HepG2 (cell line): ENCODE measurements around the gene DRG1. TPM values are rescaled to one million over a fixed set of nuclear protein-coding genes. Genes with fewer than 3 reads are reported as not detected.

Experiments used
- ATAC-seq: fragments of 200-7000 bp; cut with Tn5 transposase; 3 replicates; pipeline ENCODE4 v1.9.1; 2020; ENCODE audit warnings: mild to moderate bottlenecking, moderate library complexity
- BruUV-seq: library from RNA; stranded (reverse); fragments of 400-500 nt; replicated peaks from 2 replicates; lab custom pipeline; 2021; lab: Mats Ljungman, UMichigan
- CTCF ChIA-PET: fragments of 300-600 bp; formaldehyde crosslinking; extraction: SDS; loops from one replicate; lab custom pipeline; 2021; ENCODE audit warnings: low total read pairs, inconsistent platforms, low intra/inter-chr PET ratio; lab: Yijun Ruan, JAX
- POLR2A ChIA-PET: fragments of 350-600 bp; sonication (Branson Sonifier 250); formaldehyde crosslinking; loops from one replicate; lab custom pipeline; 2020; ENCODE audit warnings: antibody characterized with exemption, inconsistent platforms; lab: Yijun Ruan, JAX
- DNase-seq: peaks from one replicate; pipeline ENCODE4 v3.0.0-alpha.2; 2015; ENCODE audit warnings: low spot score
- FAIRE-seq: peaks from 3 replicates; lab custom pipeline; 2011; peaks lifted over from hg19 to GRCh38; lab: Jason Lieb, UNC
- H2AFZ ChIP-seq: one replicate; pipeline ENCODE4 v1.6.1; 2011; ENCODE audit warnings: low read length, inconsistent platforms
- H3K27ac ChIP-seq: fragments of 300-600 bp; 3 replicates; pipeline ENCODE4 v1.8.0; 2011; ENCODE audit warnings: mixed run types, mild to moderate bottlenecking, mixed read lengths, low read length, inconsistent platforms; ENCODE audit not compliant: insufficient read depth; ENCODE audit errors: extremely low read length
- H3K27me3 ChIP-seq, 2 experiments: fragments of 200-600 bp in 1 of 2; 2 replicates in 1 of 2; 3 replicates in 1 of 2; pipeline versions ENCODE4 v1.6.0 to v1.8.0; 2011; ENCODE audit warnings: low read length in 2 of 2, mild to moderate bottlenecking in 2 of 2, moderate library complexity in 2 of 2, inconsistent platforms in 1 of 2; ENCODE audit not compliant: insufficient read depth in 2 of 2, control insufficient read depth in 1 of 2
- H3K36me3 ChIP-seq, 2 experiments: fragments of 200-600 bp in 1 of 2; replicated peaks in 1 of 2; 2 replicates in 1 of 2; 3 replicates in 1 of 2; pipeline versions ENCODE4 v1.5.1 to v1.8.0; 2011; ENCODE audit warnings: low read length in 2 of 2, inconsistent platforms in 1 of 2; ENCODE audit not compliant: insufficient read depth in 2 of 2, control insufficient read depth in 1 of 2
- H3K4me1 ChIP-seq: 2 replicates; pipeline ENCODE4 v1.5.1; 2012; ENCODE audit warnings: low read length, inconsistent platforms; ENCODE audit not compliant: insufficient read depth
- H3K4me2 ChIP-seq: 2 replicates; pipeline ENCODE4 v1.6.0; 2011; ENCODE audit warnings: low read depth, low read length, inconsistent platforms
- H3K4me3 ChIP-seq, 3 experiments: fragments of 200-600 bp in 1 of 3; sonication (generic), shearing (Covaris generic) in 1 of 3; replicated peaks in 1 of 3; 2 replicates each; pipeline ENCODE4 v1.5.1; 2011 to 2016; ENCODE audit warnings: low read length in 3 of 3, inconsistent platforms in 2 of 3, low read depth in 2 of 3, mild to moderate bottlenecking in 2 of 3, control low read depth in 1 of 3, mixed read lengths in 1 of 3; ENCODE audit not compliant: insufficient read depth in 1 of 3
- H3K79me2 ChIP-seq: one replicate; pipeline ENCODE4 v1.6.1; 2011; ENCODE audit warnings: low read length, inconsistent platforms; ENCODE audit not compliant: insufficient read depth
- H3K9ac ChIP-seq: 2 replicates; pipeline ENCODE4 v1.6.0; 2011; ENCODE audit warnings: mild to moderate bottlenecking, low read depth, low read length, inconsistent platforms; ENCODE audit not compliant: insufficient read depth
- H3K9me3 ChIP-seq: 2 replicates; pipeline ENCODE4 v1.5.1; 2012; ENCODE audit warnings: mild to moderate bottlenecking, low read length
- H4K20me1 ChIP-seq: 2 replicates; pipeline ENCODE4 v1.6.0; 2011; ENCODE audit warnings: inconsistent platforms, mild to moderate bottlenecking, low read length, moderate library complexity; ENCODE audit not compliant: insufficient read depth
- ARNT ChIP-seq: fragments of 450-650 bp; IDR thresholded peaks from 2 replicates; pipeline ENCODE4 v1.6.1; 2017
- CBX5 ChIP-seq: sonication (generic); formaldehyde crosslinking; IDR thresholded peaks from 2 replicates; pipeline ENCODE4 v1.4.0; 2020; ENCODE audit warnings: missing genetic modification reagents, borderline replicate concordance
- HDAC6 ChIP-seq: fragments of 200-600 bp; sonication (generic); IDR thresholded peaks from 2 replicates; pipeline ENCODE4 v1.7.0; 2017; ENCODE audit warnings: mild to moderate bottlenecking, antibody characterized with exemption, low read length, low read depth
- HNRNPUL1 ChIP-seq: fragments of 200-400 bp; formaldehyde crosslinking; IDR thresholded peaks from 2 replicates; pipeline ENCODE4 v1.6.1; 2017; ENCODE audit warnings: low read depth, mild to moderate bottlenecking, low read length, moderate library complexity
- HOXA3 ChIP-seq: sonication (generic); formaldehyde crosslinking; IDR thresholded peaks from 2 replicates; pipeline ENCODE4 v1.5.0; 2020; ENCODE audit warnings: missing genetic modification reagents
- MAFF ChIP-seq: IDR thresholded peaks from 2 replicates; pipeline ENCODE4 v1.6.1; 2011; ENCODE audit warnings: low read depth, low read length, improper control_type of control experiment
- MAFK ChIP-seq, 2 experiments: IDR thresholded peaks in 1 of 2; conservative IDR thresholded peaks in 1 of 2; 2 replicates each; pipeline ENCODE4 v1.6.1; 2011; ENCODE audit warnings: improper control_type of control experiment in 2 of 2, low read length in 2 of 2
- MXI1 ChIP-seq: IDR thresholded peaks from 3 replicates; pipeline ENCODE4 v1.6.1; 2012; ENCODE audit warnings: low read depth, low read length, inconsistent platforms, borderline replicate concordance
- NFIB ChIP-seq: sonication (generic); formaldehyde crosslinking; IDR thresholded peaks from 2 replicates; pipeline ENCODE4 v1.9.0; 2021; ENCODE audit warnings: missing genetic modification reagents, mild to moderate bottlenecking, borderline replicate concordance
- NFYB ChIP-seq: sonication (generic); formaldehyde crosslinking; IDR thresholded peaks from 2 replicates; pipeline ENCODE4 v1.4.0; 2020; ENCODE audit warnings: missing genetic modification reagents
- NONO ChIP-seq, 2 experiments: fragments of 450-650 bp in 1 of 2; sonication (generic) in 1 of 2; formaldehyde crosslinking in 1 of 2; IDR thresholded peaks in 1 of 2; conservative IDR thresholded peaks in 1 of 2; 2 replicates each; pipeline versions ENCODE4 v1.6.1 to v1.8.0; 2017 to 2022; ENCODE audit warnings: mild to moderate bottlenecking in 1 of 2, missing genetic modification reagents in 1 of 2, moderate library complexity in 1 of 2
- NPAS2 ChIP-seq: sonication (generic); formaldehyde crosslinking; IDR thresholded peaks from 2 replicates; pipeline ENCODE4 v1.8.0; 2022; ENCODE audit warnings: mild to moderate bottlenecking, missing genetic modification reagents, borderline replicate concordance
- NR1H2 ChIP-seq: sonication (generic); formaldehyde crosslinking; IDR thresholded peaks from 2 replicates; pipeline ENCODE4 v1.8.1; 2022; ENCODE audit warnings: low read depth, missing genetic modification reagents, borderline replicate concordance
- SKIL ChIP-seq: sonication (generic); formaldehyde crosslinking; IDR thresholded peaks from 2 replicates; pipeline ENCODE4 v1.8.0; 2022; ENCODE audit warnings: missing genetic modification reagents, mild to moderate bottlenecking, moderate library complexity, borderline replicate concordance
- SMAD3 ChIP-seq: sonication (generic); formaldehyde crosslinking; IDR thresholded peaks from 2 replicates; pipeline ENCODE4 v1.4.0; 2020; ENCODE audit warnings: missing genetic modification reagents
- ZMYM2 ChIP-seq: sonication (generic); formaldehyde crosslinking; IDR thresholded peaks from 2 replicates; pipeline ENCODE4 v1.8.0; 2022; ENCODE audit warnings: mild to moderate bottlenecking, missing genetic modification reagents
- ZNF20 ChIP-seq: sonication (generic); formaldehyde crosslinking; IDR thresholded peaks from 2 replicates; pipeline ENCODE4 v1.4.0; 2020; ENCODE audit warnings: mild to moderate bottlenecking, moderate library complexity, missing genetic modification reagents
- ZNF331 ChIP-seq: sonication (generic); formaldehyde crosslinking; IDR thresholded peaks from 2 replicates; pipeline ENCODE4 v1.4.0; 2020; ENCODE audit warnings: missing genetic modification reagents
- ZSCAN21 ChIP-seq: sonication (generic); formaldehyde crosslinking; IDR thresholded peaks from 2 replicates; pipeline ENCODE4 v1.8.0; 2022; ENCODE audit warnings: mild to moderate bottlenecking, missing genetic modification reagents, moderate library complexity, borderline replicate concordance
- WGBS: methylation state at CpG from one replicate; pipeline ENCODE4 v1.1.6; 2017; ENCODE audit warnings: low lambda C conversion rate; 5-methylcytosine and 5-hydroxymethylcytosine counted together
- in situ Hi-C: cut with HindIII; loops from 2 replicates; pipeline ENCODE4 v1.10.0; 2017; ENCODE audit warnings: low pct_unique_long_range_greater_than_20kb; ENCODE audit not compliant: extremely low pct_ligation_motif_present
- intact Hi-C: fragments of 100-400 bp; cut with micrococcal nuclease; formaldehyde crosslinking; loops from one replicate; pipeline ENCODE4 v1.10.0; 2022; ENCODE audit not compliant: unreplicated experiment
- polyA plus RNA-seq, 8 experiments: library from polyadenylated mRNA; depleted of rRNA in 3 of 8; stranded (reverse) in 7 of 8; unstranded in 1 of 8; fragments of >200 nt; fragmentation: Illumina TruSeq in 4 of 8; extraction: Trizol in 4 of 8; gene quantifications; 2 replicates each; pipeline versions ENCODE4 v1.2.1 to v1.2.3, GENCODE V29; 2011 to 2016; ENCODE audit warnings: low read depth in 4 of 8, missing spikeins in 1 of 8, mixed read lengths in 1 of 8; ENCODE audit not compliant: insufficient read depth in 1 of 8
- total RNA-seq, 5 experiments: library from RNA; depleted of rRNA; stranded (reverse); fragments of >200 nt; fragmentation: Illumina TruSeq; extraction: Trizol; gene quantifications; 2 replicates each; pipeline ENCODE4 v1.2.3, GENCODE V29; 2016; ENCODE audit warnings: low read depth in 1 of 5

DRG1 gene
- total and polyA plus RNA-seq, 2 of the 13 experiments (the other 11 are each of a cell fraction or from before 2014, with no cell fraction given) = 59.0 to 94.8 TPM

DNA sequence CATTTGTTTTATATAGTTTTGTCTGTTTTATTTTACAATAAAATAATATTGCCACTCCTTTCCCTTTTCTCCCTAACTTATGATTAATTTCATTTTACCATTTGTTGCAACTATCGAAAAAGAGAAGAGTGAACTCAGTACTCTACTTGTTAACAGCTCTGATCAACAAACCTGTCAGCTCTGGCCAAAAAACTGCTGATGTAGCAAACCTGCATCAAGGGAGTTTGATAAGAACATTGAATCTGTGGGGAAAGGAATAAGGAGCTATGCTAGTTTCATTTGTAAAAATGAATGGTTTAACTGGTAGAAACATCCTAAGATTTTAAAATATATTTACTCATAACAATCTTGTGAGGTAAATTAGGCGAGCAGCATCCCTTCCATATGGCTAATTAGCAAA is 47.4 kb downstream of the DRG1 start:
- Histone ChIP-seq H3K27ac (no peak overlapping the region), H3K79me2 (no peaks in the 10 kb centered on the region), H3K36me3 (peaks cover 17 to 57% of the 10 kb centered on the region in 2 experiments), H4K20me1 (no peaks in the 10 kb centered on the region), H3K27me3 (no peaks in the 10 kb centered on the region), H3K4me1 (no peaks in the 10 kb centered on the region), H3K4me3 (no peak overlapping the region), H3K9me3 (no peaks in the 10 kb centered on the region), H3K4me2 (no peak overlapping the region), H2AFZ (no peak overlapping the region), H3K9ac (no peak overlapping the region)
- DNase-seq = no peak
- intact Hi-C loops = no loop called here
- ChIA-PET POLR2A (no interaction called here), CTCF (no interaction called here)
- TF ChIP-seq HDAC6 (no peak), MAFK (conservative IDR thresholded peaks at IDR 0.05 in 1 of 2, IDR thresholded peaks at IDR 0.05 in 1 of 2; ENCODE audit: low read length in 2 of 2) (peak; percentile 96 to 97), MAFF (peak; percentile 94)
- no peak for ATAC-seq
- no peak for FAIRE-seq
- in situ Hi-C loops = no loop called here
- WGBS = 94% methylated on average over 2 of the region's 2 CpGs
- no TSS peak for BruUV-seq

GRCh38 chr22:31447337-31447736 is 47.9 kb downstream of the DRG1 start:
- Histone ChIP-seq H3K36me3 (peaks cover 14 to 51% of the 10 kb centered on the region in 2 experiments), H3K79me2 (no peaks in the 10 kb centered on the region), H4K20me1 (no peaks in the 10 kb centered on the region), H3K4me1 (no peaks in the 10 kb centered on the region), H3K9ac (no peak overlapping the region), H2AFZ (no peak overlapping the region), H3K4me2 (no peak overlapping the region), H3K27ac (no peak overlapping the region), H3K9me3 (no peaks in the 10 kb centered on the region), H3K27me3 (no peaks in the 10 kb centered on the region), H3K4me3 (no peak overlapping the region)
- ATAC-seq = no peak
- no TSS peak for BruUV-seq
- intact Hi-C loops (no loop called here), in situ Hi-C loops (no loop called here)
- 96% methylated on average over 3 of the region's 3 CpGs for WGBS
- no peak for FAIRE-seq
- ChIA-PET POLR2A (interaction anchor here (0.5 to 0.6 kb wide), 2 partner anchors 23 to 207 kb away, joined by 5 read pairs; no protein-coding TSS in a partner anchor), CTCF (no interaction called here)
- DNase-seq = no peak
- TF ChIP-seq HOXA3 (CRISPR knock-in tag) (no peak), ZNF20 (no peak), ZMYM2 (CRISPR knock-in tag) (no peak), SKIL (CRISPR knock-in tag) (no peak), NONO (IDR thresholded peaks at IDR 0.05) (no peak), NONO (CRISPR knock-in tag; conservative IDR thresholded peaks at IDR 0.05) (no peak), MXI1 (no peak), ZSCAN21 (CRISPR knock-in tag) (no peak), SMAD3 (CRISPR knock-in tag) (no peak), ZNF331 (no peak), HNRNPUL1 (no peak), CBX5 (CRISPR knock-in tag) (no peak), NR1H2 (CRISPR knock-in tag) (no peak), NFYB (CRISPR knock-in tag) (no peak), NPAS2 (no peak), NFIB (CRISPR knock-in tag) (no peak), ARNT (no peak)
